Muscle of leg (tissue), 11 donors: Measurements from ENCODE around the gene JAZF1. TPM values are rescaled to one million over a fixed set of nuclear protein-coding genes. Genes with fewer than 3 reads are reported as not detected.

ENCODE experiments used
- DNase-seq: peaks from one replicate; pipeline ENCODE4 v3.0.0; 2013
- H3K27ac ChIP-seq: one replicate; pipeline ENCODE4 v1.5.1; 2013; ENCODE audit warnings: mild to moderate bottlenecking, low read length, control low read depth
- H3K27me3 ChIP-seq: one replicate; pipeline ENCODE4 v1.6.1; 2013; ENCODE audit warnings: low read length; ENCODE audit not compliant: control insufficient read depth, insufficient read depth
- H3K36me3 ChIP-seq: one replicate; pipeline ENCODE4 v1.6.1; 2013; ENCODE audit warnings: low read length; ENCODE audit not compliant: control insufficient read depth, insufficient read depth
- H3K4me1 ChIP-seq: one replicate; pipeline ENCODE4 v1.6.1; 2013; ENCODE audit warnings: low read length; ENCODE audit not compliant: control insufficient read depth, insufficient read depth
- H3K4me3 ChIP-seq: one replicate; pipeline ENCODE4 v1.5.1; 2013; ENCODE audit warnings: low read length, control low read depth
- H3K9me3 ChIP-seq: replicated peaks from 2 replicates; pipeline ENCODE4 v1.6.1; 2013; ENCODE audit warnings: low read depth, low read length; ENCODE audit not compliant: control insufficient read depth
- WGBS: methylation state at CpG from one replicate; pipeline ENCODE4 v1.1.5; 2013; ENCODE audit warnings: missing lambda C conversion rate; ENCODE audit not compliant: insufficient coverage; 5-methylcytosine and 5-hydroxymethylcytosine counted together
- polyA plus RNA-seq, 8 donors: library from polyadenylated mRNA; unstranded; fragments of 120-200 nt; gene quantifications; one replicate each; pipeline versions ENCODE4 v1.2.1 to v1.2.3, GENCODE V29; 2013; ENCODE audit warnings: inconsistent platforms in 1 of 8, low replicate concordance in 1 of 8; ENCODE audit not compliant: insufficient read length in 8 of 8, insufficient read depth in 1 of 8
- total RNA-seq: library from RNA; stranded (reverse); fragments of 120-200 nt; gene quantifications from one replicate; pipeline ENCODE4 v1.2.4, GENCODE V29; 2013

Gene JAZF1
- total and polyA plus RNA-seq, 9 donors, result 12.7 to 30.3 (median 28.1) TPM

- Histone ChIP-seq H3K4me1 (peaks cover 8% of the 10 kb centered on the region), H3K27me3 (no peaks in the 10 kb centered on the region), H3K9me3 (no peaks in the 10 kb centered on the region), H3K27ac (no peak overlapping the region), H3K36me3 (peaks cover 2% of the 10 kb centered on the region), H3K4me3 (no peak overlapping the region)
- no CpG with 5 or more reads among the region's 1 CpG for WGBS
- DNase-seq, result no peak
Observed at GRCh38 chr7:28060371-28060950, 120.1 kb downstream of the JAZF1 start.

- H3K4me3 ChIP-seq, result no peak overlapping the region
- 32% methylated on average over 2 of the region's 3 CpGs for WGBS
- DNase-seq, result peak; percentile 27
- H3K27me3 ChIP-seq, result no peaks in the 10 kb centered on the region
- H3K4me1 ChIP-seq, result peaks cover 3% of the 10 kb centered on the region
- no peaks in the 10 kb centered on the region for H3K9me3 ChIP-seq
- H3K27ac ChIP-seq, result no peak overlapping the region
- peaks cover 2% of the 10 kb centered on the region for H3K36me3 ChIP-seq
Observed at GRCh38 chr7:28055161-28055544, 125.4 kb downstream of the JAZF1 start.

- Histone ChIP-seq H3K27ac (no peak overlapping the region), H3K9me3 (no peaks in the 10 kb centered on the region), H3K4me1 (peaks cover 3% of the 10 kb centered on the region), H3K36me3 (peaks cover 2% of the 10 kb centered on the region), H3K4me3 (no peak overlapping the region), H3K27me3 (no peaks in the 10 kb centered on the region)
- no peak for DNase-seq
- no CpG with 5 or more reads among the region's 10 CpGs for WGBS
Observed at GRCh38 chr7:28054531-28055160, 125.9 kb downstream of the JAZF1 start.

- H3K4me3 ChIP-seq, result no peak overlapping the region
- WGBS, result no CpG with 5 or more reads among the region's 3 CpGs
- H3K27ac ChIP-seq, result no peak overlapping the region
- H3K9me3 ChIP-seq, result no peaks in the 10 kb centered on the region
- no peaks in the 10 kb centered on the region for H3K27me3 ChIP-seq
- DNase-seq, result peak; percentile 20
- peaks cover 2% of the 10 kb centered on the region for H3K36me3 ChIP-seq
- H3K4me1 ChIP-seq, result peaks cover 3% of the 10 kb centered on the region
Observed at GRCh38 chr7:28052933-28053332, 127.7 kb downstream of the JAZF1 start.

DNA sequence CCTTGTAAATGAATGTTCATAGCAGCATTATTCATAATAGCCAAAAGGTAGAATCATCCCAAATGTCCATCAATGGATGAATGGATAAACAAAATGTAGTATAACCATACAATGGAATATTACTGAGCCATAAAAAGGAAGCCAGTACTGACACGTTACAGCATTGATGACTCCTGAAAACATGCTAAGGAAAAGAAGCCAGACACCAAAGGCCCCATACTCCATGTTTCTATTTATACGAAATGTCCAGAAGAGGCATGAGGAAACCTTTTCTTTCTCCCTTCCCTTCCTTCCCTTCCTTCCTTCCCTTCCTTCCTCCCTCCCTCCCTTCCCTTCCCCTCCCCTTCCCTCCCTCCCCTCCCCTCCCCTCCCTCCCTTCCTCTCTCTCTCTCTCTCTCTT lies 131.9 kb downstream of the JAZF1 start:
- Histone ChIP-seq H3K27ac (no peak overlapping the region), H3K4me3 (no peak overlapping the region), H3K4me1 (no peaks in the 10 kb centered on the region), H3K9me3 (no peaks in the 10 kb centered on the region), H3K36me3 (no peaks in the 10 kb centered on the region), H3K27me3 (no peaks in the 10 kb centered on the region)
- no peak for DNase-seq
- no CpG with 5 or more reads among the region's 2 CpGs for WGBS

- 100% methylated on average over 1 of the region's 2 CpGs for WGBS
- Histone ChIP-seq H3K36me3 (no peaks in the 10 kb centered on the region), H3K27ac (no peak overlapping the region), H3K4me3 (no peak overlapping the region), H3K9me3 (no peaks in the 10 kb centered on the region), H3K4me1 (no peaks in the 10 kb centered on the region), H3K27me3 (no peaks in the 10 kb centered on the region)
- DNase-seq, result no peak
Observed at GRCh38 chr7:28046035-28046434, 134.6 kb downstream of the JAZF1 start.

DNA sequence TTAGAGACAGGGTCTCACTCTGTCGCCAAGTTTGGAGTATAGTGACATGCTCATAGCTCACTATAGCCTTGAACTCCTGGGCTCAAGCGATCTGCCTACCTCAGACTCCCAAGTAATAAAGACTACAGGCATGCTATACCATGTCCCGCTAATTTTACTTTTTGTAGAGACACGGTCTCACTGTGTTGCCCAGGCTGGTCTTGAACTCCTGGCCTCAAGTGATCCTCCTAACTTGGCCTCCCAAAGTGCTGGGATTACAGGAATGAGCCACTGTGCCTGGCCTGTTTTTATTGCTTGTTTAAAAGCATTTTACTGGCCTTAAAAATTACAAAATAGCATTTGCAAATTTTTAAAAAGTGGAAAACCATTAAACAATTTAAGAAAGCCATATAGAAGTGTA lies 135.0 kb downstream of the JAZF1 start:
- no peaks in the 10 kb centered on the region for H3K27me3 ChIP-seq
- DNase-seq, result no peak
- WGBS, result 89% methylated on average over 4 of the region's 4 CpGs
- H3K27ac ChIP-seq, result no peak overlapping the region
- no peak overlapping the region for H3K4me3 ChIP-seq
- H3K9me3 ChIP-seq, result no peaks in the 10 kb centered on the region
- H3K4me1 ChIP-seq, result no peaks in the 10 kb centered on the region
- H3K36me3 ChIP-seq, result no peaks in the 10 kb centered on the region

DNA sequence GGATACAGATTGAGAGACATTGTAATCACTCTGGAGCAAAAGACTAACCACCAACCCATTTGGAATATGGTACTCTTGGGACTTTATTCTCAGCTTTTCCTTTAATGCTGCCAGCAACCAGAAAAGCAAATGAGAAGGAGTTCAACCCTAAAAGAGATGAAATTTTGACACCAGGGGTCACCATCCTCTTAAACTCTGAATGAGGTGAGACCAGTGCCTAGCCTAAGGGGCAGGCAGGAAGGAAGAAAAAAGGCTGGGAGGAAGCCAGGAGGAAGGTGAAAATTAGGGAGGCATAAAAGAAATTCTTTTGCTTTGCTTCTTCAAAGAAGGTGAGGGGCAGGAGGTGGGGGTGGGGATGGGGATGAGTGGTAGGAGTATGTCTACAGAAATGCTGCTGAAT lies 135.8 kb downstream of the JAZF1 start:
- H3K4me1 ChIP-seq, result no peaks in the 10 kb centered on the region
- H3K27me3 ChIP-seq, result no peaks in the 10 kb centered on the region
- H3K27ac ChIP-seq, result no peak overlapping the region
- H3K9me3 ChIP-seq, result no peaks in the 10 kb centered on the region
- no peak overlapping the region for H3K4me3 ChIP-seq
- DNase-seq, result no peak
- no peaks in the 10 kb centered on the region for H3K36me3 ChIP-seq

GRCh38 chr7:28042721-28043120 lies 137.9 kb downstream of the JAZF1 start:
- H3K4me3 ChIP-seq, result no peak overlapping the region
- H3K27ac ChIP-seq, result no peak overlapping the region
- no peaks in the 10 kb centered on the region for H3K27me3 ChIP-seq
- WGBS, result no CpG with 5 or more reads among the region's 1 CpG
- H3K36me3 ChIP-seq, result no peaks in the 10 kb centered on the region
- H3K4me1 ChIP-seq, result no peaks in the 10 kb centered on the region
- H3K9me3 ChIP-seq, result no peaks in the 10 kb centered on the region
- DNase-seq, result no peak

GRCh38 chr7:28041508-28042314 lies 138.9 kb downstream of the JAZF1 start:
- DNase-seq, result no peak
- H3K4me3 ChIP-seq, result no peak overlapping the region
- 88% methylated on average over 4 of the region's 5 CpGs for WGBS
- no peaks in the 10 kb centered on the region for H3K36me3 ChIP-seq
- no peaks in the 10 kb centered on the region for H3K27me3 ChIP-seq
- no peaks in the 10 kb centered on the region for H3K9me3 ChIP-seq
- H3K4me1 ChIP-seq, result no peaks in the 10 kb centered on the region
- no peak overlapping the region for H3K27ac ChIP-seq
